HepG2 (cell line): ENCODE results near the gene PLEKHH1. TPM values are rescaled to one million over a fixed set of nuclear protein-coding genes. Genes with fewer than 3 reads are reported as not detected.

Experiments used
- ARNTL ChIP-seq: sonication (generic); formaldehyde crosslinking; IDR thresholded peaks from 2 replicates; pipeline ENCODE4 v1.4.0; 2020; ENCODE audit warnings: mild to moderate bottlenecking, missing genetic modification reagents
- BORCS8-MEF2B ChIP-seq: sonication (generic); formaldehyde crosslinking; IDR thresholded peaks from 2 replicates; pipeline ENCODE4 v1.8.0; 2022; ENCODE audit warnings: mild to moderate bottlenecking, missing genetic modification reagents
- CEBPG ChIP-seq: IDR thresholded peaks from 2 replicates; pipeline ENCODE4 v1.6.1; 2016
- ETV5 ChIP-seq: IDR thresholded peaks from 2 replicates; pipeline ENCODE4 v1.6.1; 2018; ENCODE audit warnings: missing biosample characterization, missing genetic modification reagents, inconsistent platforms, borderline replicate concordance
- MIER3 ChIP-seq: IDR thresholded peaks from 2 replicates; pipeline ENCODE4 v1.6.1; 2016; ENCODE audit warnings: missing compliant biosample characterization, borderline replicate concordance
- NCOA1 ChIP-seq: sonication (generic); formaldehyde crosslinking; IDR thresholded peaks from 2 replicates; pipeline ENCODE4 v1.9.0; 2021; ENCODE audit warnings: missing genetic modification reagents
- NR2F1 ChIP-seq, 2 experiments: fragments of 450-650 bp in 1 of 2; formaldehyde crosslinking in 1 of 2; IDR thresholded peaks; 2 replicates each; pipeline versions ENCODE4 v1.5.0 to v1.6.1; 2016 to 2020; ENCODE audit warnings: mild to moderate bottlenecking in 1 of 2, missing compliant biosample characterization in 1 of 2, missing genetic modification reagents in 1 of 2, moderate library complexity in 1 of 2
- PAX8 ChIP-seq: sonication (generic); formaldehyde crosslinking; IDR thresholded peaks from 2 replicates; pipeline ENCODE4 v1.8.0; 2022; ENCODE audit warnings: mild to moderate bottlenecking, missing genetic modification reagents, borderline replicate concordance
- RBM39 ChIP-seq: fragments of 200-400 bp; formaldehyde crosslinking; IDR thresholded peaks from one replicate; pipeline ENCODE4 v1.6.1; 2018; ENCODE audit warnings: antibody characterized with exemption, mild to moderate bottlenecking, low read depth, low read length; ENCODE audit not compliant: poor library complexity, severe bottlenecking
- SRSF1 ChIP-seq: fragments of 200-400 bp; formaldehyde crosslinking; optimal IDR thresholded peaks from 2 replicates; pipeline ENCODE3; 2017; ENCODE audit warnings: mild to moderate bottlenecking, low read depth, low read length, moderate library complexity
- ZFP36L1 ChIP-seq: sonication (generic); formaldehyde crosslinking; IDR thresholded peaks from 2 replicates; pipeline ENCODE4 v1.8.0; 2022; ENCODE audit warnings: mild to moderate bottlenecking, missing genetic modification reagents, moderate library complexity
- ZNF12 ChIP-seq: sonication (generic); formaldehyde crosslinking; IDR thresholded peaks from 2 replicates; pipeline ENCODE4 v1.5.0; 2020; ENCODE audit warnings: missing genetic modification reagents
- ZNF333 ChIP-seq: sonication (generic); formaldehyde crosslinking; IDR thresholded peaks from 2 replicates; pipeline ENCODE4 v1.4.0; 2020; ENCODE audit warnings: mild to moderate bottlenecking, missing genetic modification reagents, borderline replicate concordance
- ZNF598 ChIP-seq: sonication (generic); formaldehyde crosslinking; IDR thresholded peaks from 2 replicates; pipeline ENCODE4 v1.5.1; 2020; ENCODE audit warnings: mild to moderate bottlenecking, missing genetic modification reagents, borderline replicate concordance
- ZNF776 ChIP-seq: sonication (generic); formaldehyde crosslinking; IDR thresholded peaks from 2 replicates; pipeline ENCODE4 v1.4.0; 2020; ENCODE audit warnings: mild to moderate bottlenecking, missing genetic modification reagents
- ZNF850 ChIP-seq: sonication (generic); formaldehyde crosslinking; conservative IDR thresholded peaks from 2 replicates; pipeline ENCODE4 v1.9.0; 2021; ENCODE audit warnings: mild to moderate bottlenecking, missing genetic modification reagents
- ZSCAN25 ChIP-seq: sonication (generic); formaldehyde crosslinking; IDR thresholded peaks from 2 replicates; pipeline ENCODE4 v1.8.0; 2022; ENCODE audit warnings: mild to moderate bottlenecking, missing genetic modification reagents
- polyA plus RNA-seq, 8 experiments: library from polyadenylated mRNA; depleted of rRNA in 3 of 8; stranded (reverse) in 7 of 8; unstranded in 1 of 8; fragments of >200 nt; fragmentation: Illumina TruSeq in 4 of 8; extraction: Trizol in 4 of 8; gene quantifications; 2 replicates each; pipeline versions ENCODE4 v1.2.1 to v1.2.3, GENCODE V29; 2011 to 2016; ENCODE audit warnings: low read depth in 4 of 8, missing spikeins in 1 of 8, mixed read lengths in 1 of 8; ENCODE audit not compliant: insufficient read depth in 1 of 8
- total RNA-seq, 5 experiments: library from RNA; depleted of rRNA; stranded (reverse); fragments of >200 nt; fragmentation: Illumina TruSeq; extraction: Trizol; gene quantifications; 2 replicates each; pipeline ENCODE4 v1.2.3, GENCODE V29; 2016; ENCODE audit warnings: low read depth in 1 of 5
- TF ChIP-seq, protein P1 (sequence below): sonication (generic); formaldehyde crosslinking; IDR thresholded peaks from 2 replicates; pipeline ENCODE4 v1.5.1; 2020; ENCODE audit warnings: mild to moderate bottlenecking, missing genetic modification reagents
- TF ChIP-seq, protein P2 (sequence below): sonication (generic); formaldehyde crosslinking; IDR thresholded peaks from 2 replicates; pipeline ENCODE4 v1.4.0; 2020; ENCODE audit warnings: mild to moderate bottlenecking, low read depth, missing genetic modification reagents
- TF ChIP-seq, protein P3 (sequence below): sonication (generic); formaldehyde crosslinking; IDR thresholded peaks from 2 replicates; pipeline ENCODE4 v1.5.1; 2020; ENCODE audit warnings: mild to moderate bottlenecking, missing genetic modification reagents, moderate library complexity
- TF ChIP-seq, protein P4 (sequence below): sonication (generic); formaldehyde crosslinking; IDR thresholded peaks from 2 replicates; pipeline ENCODE4 v1.8.0; 2022; ENCODE audit warnings: missing genetic modification reagents, low read depth, mild to moderate bottlenecking, borderline replicate concordance

Gene PLEKHH1
- total and polyA plus RNA-seq, 2 of the 13 experiments (the other 11 are each of a cell fraction or from before 2014, with no cell fraction given) = 8.6 to 15.8 TPM

DNA sequence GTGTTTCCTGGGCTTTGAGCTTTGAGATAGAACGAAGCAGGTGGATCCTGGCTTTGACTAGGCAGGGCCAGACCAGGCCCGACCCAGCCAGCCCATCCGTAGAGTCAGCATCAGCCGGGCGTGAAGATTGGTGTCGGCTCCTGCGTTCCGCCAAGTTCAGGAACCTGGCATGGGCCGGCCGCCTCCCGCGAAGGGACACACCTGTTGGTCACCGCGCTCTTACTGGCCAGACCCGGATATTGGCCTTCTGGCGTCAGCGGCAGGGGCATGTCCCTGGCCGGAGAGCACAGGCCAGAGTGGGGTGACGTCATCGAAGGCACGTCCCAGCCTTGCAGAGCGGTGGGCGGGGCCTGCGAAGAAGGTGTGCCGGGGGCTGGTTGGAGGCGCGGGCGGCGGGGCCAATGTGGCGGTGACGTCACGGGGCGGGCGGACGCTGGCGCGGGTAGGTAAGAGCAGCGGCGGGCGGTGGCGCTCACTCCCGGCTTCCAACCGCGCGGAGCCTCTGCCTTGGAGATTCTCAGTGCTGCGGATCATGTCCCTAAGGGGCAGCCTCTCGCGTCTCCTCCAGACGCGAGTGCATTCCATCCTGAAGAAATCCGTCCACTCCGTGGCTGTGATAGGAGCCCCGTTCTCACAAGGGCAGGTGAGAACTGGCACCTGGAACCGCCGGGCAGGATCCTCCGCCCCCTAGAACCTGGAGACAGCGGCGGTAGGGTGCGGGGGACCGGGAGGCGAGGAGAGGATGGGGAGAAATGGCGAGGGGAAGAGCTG is 86.5 kb downstream of the PLEKHH1 start, which contains the start of gene ARG2 (continued):
- TF ChIP-seq, protein P1, sequence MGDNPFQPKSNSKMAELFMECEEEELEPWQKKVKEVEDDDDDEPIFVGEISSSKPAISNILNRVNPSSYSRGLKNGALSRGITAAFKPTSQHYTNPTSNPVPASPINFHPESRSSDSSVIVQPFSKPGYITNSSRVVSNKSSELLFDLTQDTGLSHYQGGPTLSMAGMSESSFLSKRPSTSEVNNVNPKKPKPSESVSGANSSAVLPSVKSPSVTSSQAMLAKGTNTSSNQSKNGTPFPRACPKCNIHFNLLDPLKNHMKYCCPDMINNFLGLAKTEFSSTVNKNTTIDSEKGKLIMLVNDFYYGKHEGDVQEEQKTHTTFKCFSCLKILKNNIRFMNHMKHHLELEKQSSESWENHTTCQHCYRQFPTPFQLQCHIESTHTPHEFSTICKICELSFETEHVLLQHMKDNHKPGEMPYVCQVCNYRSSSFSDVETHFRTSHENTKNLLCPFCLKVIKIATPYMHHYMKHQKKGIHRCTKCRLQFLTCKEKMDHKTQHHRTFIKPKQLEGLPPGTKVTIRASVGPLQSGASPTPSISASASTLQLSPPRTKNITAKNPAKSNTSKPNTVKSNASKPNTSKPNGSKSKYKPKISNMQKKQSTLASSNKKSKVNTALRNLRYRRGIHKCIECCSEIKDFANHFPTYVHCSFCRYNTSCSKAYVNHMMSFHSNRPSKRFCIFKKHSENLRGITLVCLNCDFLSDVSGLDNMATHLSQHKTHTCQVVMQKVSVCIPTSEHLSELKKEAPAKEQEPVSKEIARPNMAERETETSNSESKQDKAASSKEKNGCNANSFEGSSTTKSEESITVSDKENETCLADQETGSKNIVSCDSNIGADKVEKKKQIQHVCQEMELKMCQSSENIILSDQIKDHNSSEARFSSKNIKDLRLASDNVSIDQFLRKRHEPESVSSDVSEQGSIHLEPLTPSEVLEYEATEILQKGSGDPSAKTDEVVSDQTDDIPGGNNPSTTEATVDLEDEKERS = 0 out of 2 replicates have a peak, but pooled peaks have one; percentile 12
- TF ChIP-seq ARNTL (CRISPR knock-in tag) = peak; percentile 39
- peak; percentile 53; the same call in 1 of the 2 replicates for TF ChIP-seq BORCS8-MEF2B (CRISPR knock-in tag)
- no peak for TF ChIP-seq PAX8 (CRISPR knock-in tag)
- no peak; the same call in 1 of the 2 replicates for TF ChIP-seq ZSCAN25 (CRISPR knock-in tag)
- TF ChIP-seq ZNF850 (CRISPR knock-in tag) = peak; percentile 47; the same call in 1 of the 2 replicates
- TF ChIP-seq ZNF598 (CRISPR knock-in tag) = peak; percentile 34; the same call in 1 of the 2 replicates
- no peak for TF ChIP-seq NCOA1 (CRISPR knock-in tag)
- peak; percentile 80 for TF ChIP-seq MIER3 (CRISPR knock-in tag)
- TF ChIP-seq, protein P2, sequence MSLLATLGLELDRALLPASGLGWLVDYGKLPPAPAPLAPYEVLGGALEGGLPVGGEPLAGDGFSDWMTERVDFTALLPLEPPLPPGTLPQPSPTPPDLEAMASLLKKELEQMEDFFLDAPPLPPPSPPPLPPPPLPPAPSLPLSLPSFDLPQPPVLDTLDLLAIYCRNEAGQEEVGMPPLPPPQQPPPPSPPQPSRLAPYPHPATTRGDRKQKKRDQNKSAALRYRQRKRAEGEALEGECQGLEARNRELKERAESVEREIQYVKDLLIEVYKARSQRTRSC (CRISPR knock-in tag) = no peak
- 0 out of 2 replicates have a peak, but pooled peaks have one; percentile 50 for TF ChIP-seq ZFP36L1 (CRISPR knock-in tag)
- no peak for TF ChIP-seq ZNF12
- TF ChIP-seq NR2F1 (CRISPR knock-in tag; IDR thresholded peaks at IDR 0.05) = no peak
- 0 out of 2 replicates have a peak, but pooled peaks have one; percentile 32 for TF ChIP-seq ZNF333
- TF ChIP-seq, protein P3, sequence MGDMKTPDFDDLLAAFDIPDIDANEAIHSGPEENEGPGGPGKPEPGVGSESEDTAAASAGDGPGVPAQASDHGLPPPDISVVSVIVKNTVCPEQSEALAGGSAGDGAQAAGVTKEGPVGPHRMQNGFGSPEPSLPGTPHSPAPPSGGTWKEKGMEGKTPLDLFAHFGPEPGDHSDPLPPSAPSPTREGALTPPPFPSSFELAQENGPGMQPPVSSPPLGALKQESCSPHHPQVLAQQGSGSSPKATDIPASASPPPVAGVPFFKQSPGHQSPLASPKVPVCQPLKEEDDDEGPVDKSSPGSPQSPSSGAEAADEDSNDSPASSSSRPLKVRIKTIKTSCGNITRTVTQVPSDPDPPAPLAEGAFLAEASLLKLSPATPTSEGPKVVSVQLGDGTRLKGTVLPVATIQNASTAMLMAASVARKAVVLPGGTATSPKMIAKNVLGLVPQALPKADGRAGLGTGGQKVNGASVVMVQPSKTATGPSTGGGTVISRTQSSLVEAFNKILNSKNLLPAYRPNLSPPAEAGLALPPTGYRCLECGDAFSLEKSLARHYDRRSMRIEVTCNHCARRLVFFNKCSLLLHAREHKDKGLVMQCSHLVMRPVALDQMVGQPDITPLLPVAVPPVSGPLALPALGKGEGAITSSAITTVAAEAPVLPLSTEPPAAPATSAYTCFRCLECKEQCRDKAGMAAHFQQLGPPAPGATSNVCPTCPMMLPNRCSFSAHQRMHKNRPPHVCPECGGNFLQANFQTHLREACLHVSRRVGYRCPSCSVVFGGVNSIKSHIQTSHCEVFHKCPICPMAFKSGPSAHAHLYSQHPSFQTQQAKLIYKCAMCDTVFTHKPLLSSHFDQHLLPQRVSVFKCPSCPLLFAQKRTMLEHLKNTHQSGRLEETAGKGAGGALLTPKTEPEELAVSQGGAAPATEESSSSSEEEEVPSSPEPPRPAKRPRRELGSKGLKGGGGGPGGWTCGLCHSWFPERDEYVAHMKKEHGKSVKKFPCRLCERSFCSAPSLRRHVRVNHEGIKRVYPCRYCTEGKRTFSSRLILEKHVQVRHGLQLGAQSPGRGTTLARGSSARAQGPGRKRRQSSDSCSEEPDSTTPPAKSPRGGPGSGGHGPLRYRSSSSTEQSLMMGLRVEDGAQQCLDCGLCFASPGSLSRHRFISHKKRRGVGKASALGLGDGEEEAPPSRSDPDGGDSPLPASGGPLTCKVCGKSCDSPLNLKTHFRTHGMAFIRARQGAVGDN (CRISPR knock-in tag) = peak; percentile 97
- no peak for TF ChIP-seq SRSF1
- TF ChIP-seq RBM39 = no peak
- TF ChIP-seq, protein P4, sequence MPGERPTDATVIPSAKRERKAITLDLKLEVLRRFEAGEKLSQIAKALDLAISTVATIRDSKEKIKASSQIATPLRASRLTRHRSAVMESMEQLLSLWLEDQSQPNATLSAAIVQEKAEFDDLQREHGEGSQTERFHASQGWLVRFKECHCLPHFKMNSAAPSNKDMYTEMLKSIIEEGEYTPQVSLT (CRISPR knock-in tag) = no peak
- peak; percentile 59 for TF ChIP-seq CEBPG
- TF ChIP-seq ETV5 (CRISPR knock-in tag) = peak; percentile 42; the same call in 1 of the 2 replicates
- TF ChIP-seq ZNF776 = peak; percentile 65; the same call in 1 of the 2 replicates
